A549 (cell line): ENCODE data around the gene UVRAG.

ENCODE experiments used
- JUNB ChIP-seq: fragments of >200 bp; sonication (Bioruptor Twin); formaldehyde crosslinking; IDR thresholded peaks from 2 replicates; pipeline ENCODE4 v1.6.1; 2016
- MYC ChIP-seq: IDR thresholded peaks from 2 replicates; pipeline ENCODE4 v1.6.1; 2012; ENCODE audit warnings: mild to moderate bottlenecking, inconsistent platforms, low read length, improper control_type of control experiment, borderline replicate concordance
- PHF8 ChIP-seq: fragments of 200-600 bp; sonication (generic); IDR thresholded peaks from 2 replicates; pipeline ENCODE4 v1.6.1; 2016; ENCODE audit warnings: low read depth, mild to moderate bottlenecking, antibody characterized with exemption, moderate library complexity, borderline replicate concordance
- POLR2A ChIP-seq: IDR thresholded peaks from 2 replicates; pipeline ENCODE4 v1.6.1; 2012; ENCODE audit warnings: mild to moderate bottlenecking, low read length
- RAD21 ChIP-seq, 2 experiments: fragments of >200 bp in 1 of 2; sonication (Bioruptor Twin) in 1 of 2; formaldehyde crosslinking in 1 of 2; IDR thresholded peaks in 1 of 2; conservative IDR thresholded peaks in 1 of 2; 2 replicates in 1 of 2; 3 replicates in 1 of 2; pipeline ENCODE4 v1.6.1; 2012 to 2018; ENCODE audit warnings: inconsistent platforms in 1 of 2
- RCOR1 ChIP-seq: fragments of 150-350 bp; IDR thresholded peaks from 2 replicates; pipeline ENCODE4 v1.6.1; 2014; ENCODE audit warnings: antibody characterized with exemption, low read length, low read depth
- RFX5 ChIP-seq: fragments of 450-650 bp; IDR thresholded peaks from 2 replicates; pipeline ENCODE4 v1.7.1; 2014; ENCODE audit warnings: antibody characterized with exemption, mild to moderate bottlenecking, moderate library complexity
- SMC3 ChIP-seq: fragments of >200 bp; sonication (Bioruptor Twin); formaldehyde crosslinking; IDR thresholded peaks from 3 replicates; pipeline ENCODE4 v1.6.1; 2018; ENCODE audit warnings: inconsistent platforms
- TF ChIP-seq, protein P1 (sequence below): fragments of >200 bp; sonication (Bioruptor Twin); formaldehyde crosslinking; IDR thresholded peaks from 3 replicates; pipeline ENCODE4 v1.5.1; 2016
- TF ChIP-seq, protein P2 (sequence below): fragments of 450-650 bp; IDR thresholded peaks from 2 replicates; pipeline ENCODE4 v1.6.1; 2014; ENCODE audit warnings: antibody characterized with exemption
- TF ChIP-seq, protein P3 (sequence below): fragments of 250-450 bp; sonication (Bioruptor Pico); IDR thresholded peaks from 2 replicates; pipeline ENCODE4 v1.5.0; 2021; ENCODE audit warnings: mild to moderate bottlenecking, moderate library complexity, borderline replicate concordance
- TF ChIP-seq, protein P4 (sequence below): fragments of 200-600 bp; sonication (generic); IDR thresholded peaks from 2 replicates; pipeline ENCODE4 v1.6.1; 2016; ENCODE audit warnings: antibody characterized with exemption, mild to moderate bottlenecking, moderate library complexity

- TF ChIP-seq, protein P1, sequence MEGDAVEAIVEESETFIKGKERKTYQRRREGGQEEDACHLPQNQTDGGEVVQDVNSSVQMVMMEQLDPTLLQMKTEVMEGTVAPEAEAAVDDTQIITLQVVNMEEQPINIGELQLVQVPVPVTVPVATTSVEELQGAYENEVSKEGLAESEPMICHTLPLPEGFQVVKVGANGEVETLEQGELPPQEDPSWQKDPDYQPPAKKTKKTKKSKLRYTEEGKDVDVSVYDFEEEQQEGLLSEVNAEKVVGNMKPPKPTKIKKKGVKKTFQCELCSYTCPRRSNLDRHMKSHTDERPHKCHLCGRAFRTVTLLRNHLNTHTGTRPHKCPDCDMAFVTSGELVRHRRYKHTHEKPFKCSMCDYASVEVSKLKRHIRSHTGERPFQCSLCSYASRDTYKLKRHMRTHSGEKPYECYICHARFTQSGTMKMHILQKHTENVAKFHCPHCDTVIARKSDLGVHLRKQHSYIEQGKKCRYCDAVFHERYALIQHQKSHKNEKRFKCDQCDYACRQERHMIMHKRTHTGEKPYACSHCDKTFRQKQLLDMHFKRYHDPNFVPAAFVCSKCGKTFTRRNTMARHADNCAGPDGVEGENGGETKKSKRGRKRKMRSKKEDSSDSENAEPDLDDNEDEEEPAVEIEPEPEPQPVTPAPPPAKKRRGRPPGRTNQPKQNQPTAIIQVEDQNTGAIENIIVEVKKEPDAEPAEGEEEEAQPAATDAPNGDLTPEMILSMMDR, result no peak
- TF ChIP-seq, protein P2, sequence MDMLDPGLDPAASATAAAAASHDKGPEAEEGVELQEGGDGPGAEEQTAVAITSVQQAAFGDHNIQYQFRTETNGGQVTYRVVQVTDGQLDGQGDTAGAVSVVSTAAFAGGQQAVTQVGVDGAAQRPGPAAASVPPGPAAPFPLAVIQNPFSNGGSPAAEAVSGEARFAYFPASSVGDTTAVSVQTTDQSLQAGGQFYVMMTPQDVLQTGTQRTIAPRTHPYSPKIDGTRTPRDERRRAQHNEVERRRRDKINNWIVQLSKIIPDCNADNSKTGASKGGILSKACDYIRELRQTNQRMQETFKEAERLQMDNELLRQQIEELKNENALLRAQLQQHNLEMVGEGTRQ, result no peak
- TF ChIP-seq RFX5 (no peak), JUNB (no peak), POLR2A (no peak), RAD21 (conservative IDR thresholded peaks at IDR 0.05 in 1 of 2, IDR thresholded peaks at IDR 0.05 in 1 of 2) (no peak), RCOR1 (no peak), PHF8 (no peak), SMC3 (no peak), MYC (no peak)
- TF ChIP-seq, protein P3, sequence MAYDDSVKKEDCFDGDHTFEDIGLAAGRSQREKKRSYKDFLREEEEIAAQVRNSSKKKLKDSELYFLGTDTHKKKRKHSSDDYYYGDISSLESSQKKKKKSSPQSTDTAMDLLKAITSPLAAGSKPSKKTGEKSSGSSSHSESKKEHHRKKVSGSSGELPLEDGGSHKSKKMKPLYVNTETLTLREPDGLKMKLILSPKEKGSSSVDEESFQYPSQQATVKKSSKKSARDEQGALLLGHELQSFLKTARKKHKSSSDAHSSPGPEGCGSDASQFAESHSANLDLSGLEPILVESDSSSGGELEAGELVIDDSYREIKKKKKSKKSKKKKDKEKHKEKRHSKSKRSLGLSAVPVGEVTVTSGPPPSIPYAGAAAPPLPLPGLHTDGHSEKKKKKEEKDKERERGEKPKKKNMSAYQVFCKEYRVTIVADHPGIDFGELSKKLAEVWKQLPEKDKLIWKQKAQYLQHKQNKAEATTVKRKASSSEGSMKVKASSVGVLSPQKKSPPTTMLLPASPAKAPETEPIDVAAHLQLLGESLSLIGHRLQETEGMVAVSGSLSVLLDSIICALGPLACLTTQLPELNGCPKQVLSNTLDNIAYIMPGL (CRISPR knock-in tag), result no peak
- TF ChIP-seq, protein P4, sequence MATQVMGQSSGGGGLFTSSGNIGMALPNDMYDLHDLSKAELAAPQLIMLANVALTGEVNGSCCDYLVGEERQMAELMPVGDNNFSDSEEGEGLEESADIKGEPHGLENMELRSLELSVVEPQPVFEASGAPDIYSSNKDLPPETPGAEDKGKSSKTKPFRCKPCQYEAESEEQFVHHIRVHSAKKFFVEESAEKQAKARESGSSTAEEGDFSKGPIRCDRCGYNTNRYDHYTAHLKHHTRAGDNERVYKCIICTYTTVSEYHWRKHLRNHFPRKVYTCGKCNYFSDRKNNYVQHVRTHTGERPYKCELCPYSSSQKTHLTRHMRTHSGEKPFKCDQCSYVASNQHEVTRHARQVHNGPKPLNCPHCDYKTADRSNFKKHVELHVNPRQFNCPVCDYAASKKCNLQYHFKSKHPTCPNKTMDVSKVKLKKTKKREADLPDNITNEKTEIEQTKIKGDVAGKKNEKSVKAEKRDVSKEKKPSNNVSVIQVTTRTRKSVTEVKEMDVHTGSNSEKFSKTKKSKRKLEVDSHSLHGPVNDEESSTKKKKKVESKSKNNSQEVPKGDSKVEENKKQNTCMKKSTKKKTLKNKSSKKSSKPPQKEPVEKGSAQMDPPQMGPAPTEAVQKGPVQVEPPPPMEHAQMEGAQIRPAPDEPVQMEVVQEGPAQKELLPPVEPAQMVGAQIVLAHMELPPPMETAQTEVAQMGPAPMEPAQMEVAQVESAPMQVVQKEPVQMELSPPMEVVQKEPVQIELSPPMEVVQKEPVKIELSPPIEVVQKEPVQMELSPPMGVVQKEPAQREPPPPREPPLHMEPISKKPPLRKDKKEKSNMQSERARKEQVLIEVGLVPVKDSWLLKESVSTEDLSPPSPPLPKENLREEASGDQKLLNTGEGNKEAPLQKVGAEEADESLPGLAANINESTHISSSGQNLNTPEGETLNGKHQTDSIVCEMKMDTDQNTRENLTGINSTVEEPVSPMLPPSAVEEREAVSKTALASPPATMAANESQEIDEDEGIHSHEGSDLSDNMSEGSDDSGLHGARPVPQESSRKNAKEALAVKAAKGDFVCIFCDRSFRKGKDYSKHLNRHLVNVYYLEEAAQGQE, result no peak
Measured at GRCh38 chr11:75925785-75926164, 110.8 kb downstream of the UVRAG start.
